ENCODE results near the gene ZNF541. TPM values are rescaled to one million over a fixed set of nuclear protein-coding genes. Genes with fewer than 3 reads are reported as not detected.

The ZNF541 gene
- total RNA-seq, 1 donor from 2014 or later = 0.99 TPM

- DNase-seq = no peak
- Histone ChIP-seq H3K9me3 (replicated peaks) (no peaks in the 10 kb centered on the region), H3K36me3 (no peaks in the 10 kb centered on the region), H3K27me3 (ENCODE audit: low read depth) (peaks cover 24% of the 10 kb centered on the region), H3K4me3 (no peak overlapping the region), H3K4me1 (peaks cover 14% of the 10 kb centered on the region), H3K27ac (replicated peaks) (no peak overlapping the region)
- intact Hi-C loops (cut with micrococcal nuclease) = no loop called here
- TF ChIP-seq CTCF (IDR thresholded peaks at IDR 0.05; ENCODE audit: borderline replicate concordance) = peak; percentile 25
These were observed 32.2 kb downstream of the ZNF541 start for GRCh38 chr19:47540748-47541147.

GRCh38 chr19:47539747-47540311 lies 33.1 kb downstream of the ZNF541 start:
- H3K9me3 ChIP-seq (replicated peaks) = no peaks in the 10 kb centered on the region
- no peak overlapping the region for H3K4me3 ChIP-seq
- H3K4me1 ChIP-seq = peaks cover 9% of the 10 kb centered on the region
- no peak overlapping the region for H3K27ac ChIP-seq (replicated peaks)
- H3K36me3 ChIP-seq = no peaks in the 10 kb centered on the region
- intact Hi-C loops (cut with micrococcal nuclease) = no loop called here
- H3K27me3 ChIP-seq (ENCODE audit: low read depth) = peaks cover 15% of the 10 kb centered on the region
- DNase-seq = no peak
- no peak for TF ChIP-seq CTCF (IDR thresholded peaks at IDR 0.05; ENCODE audit: borderline replicate concordance)

- intact Hi-C loops (cut with micrococcal nuclease) = no loop called here
- Histone ChIP-seq H3K27ac (replicated peaks) (no peak overlapping the region), H3K27me3 (ENCODE audit: low read depth) (peaks cover 5% of the 10 kb centered on the region), H3K36me3 (no peaks in the 10 kb centered on the region), H3K4me3 (no peak overlapping the region), H3K4me1 (peaks cover 9% of the 10 kb centered on the region), H3K9me3 (replicated peaks) (no peaks in the 10 kb centered on the region)
- no peak for TF ChIP-seq CTCF (IDR thresholded peaks at IDR 0.05; ENCODE audit: borderline replicate concordance)
- DNase-seq = no peak
These were observed 34.1 kb downstream of the ZNF541 start for GRCh38 chr19:47538812-47539211.

- Histone ChIP-seq H3K27me3 (ENCODE audit: low read depth) (no peaks in the 10 kb centered on the region), H3K36me3 (no peaks in the 10 kb centered on the region), H3K4me1 (peaks cover 6% of the 10 kb centered on the region), H3K4me3 (no peak overlapping the region), H3K9me3 (replicated peaks) (no peaks in the 10 kb centered on the region), H3K27ac (replicated peaks) (no peak overlapping the region)
- intact Hi-C loops (cut with micrococcal nuclease) = no loop called here
- no peak for DNase-seq
- TF ChIP-seq CTCF (IDR thresholded peaks at IDR 0.05; ENCODE audit: borderline replicate concordance) = no peak
These were observed 35.5 kb downstream of the ZNF541 start for GRCh38 chr19:47537493-47537892.

- H3K27me3 ChIP-seq (ENCODE audit: low read depth) = no peaks in the 10 kb centered on the region
- no peak overlapping the region for H3K27ac ChIP-seq (replicated peaks)
- peaks cover 8% of the 10 kb centered on the region for H3K4me1 ChIP-seq
- no peak for DNase-seq
- intact Hi-C loops (cut with micrococcal nuclease) = no loop called here
- no peak for TF ChIP-seq CTCF (IDR thresholded peaks at IDR 0.05; ENCODE audit: borderline replicate concordance)
- H3K4me3 ChIP-seq = no peak overlapping the region
- no peaks in the 10 kb centered on the region for H3K9me3 ChIP-seq (replicated peaks)
- H3K36me3 ChIP-seq = no peaks in the 10 kb centered on the region
These were observed 38.3 kb downstream of the ZNF541 start for GRCh38 chr19:47534628-47535027.
